Medulla oblongata (tissue), 1 donor: ENCODE data around the gene SERINC5.

Experiments used
- DNase-seq: peaks from one replicate; pipeline ENCODE4 v3.0.0-alpha.2; 2015; ENCODE audit errors: extremely low spot score

The SERINC5 gene

DNA sequence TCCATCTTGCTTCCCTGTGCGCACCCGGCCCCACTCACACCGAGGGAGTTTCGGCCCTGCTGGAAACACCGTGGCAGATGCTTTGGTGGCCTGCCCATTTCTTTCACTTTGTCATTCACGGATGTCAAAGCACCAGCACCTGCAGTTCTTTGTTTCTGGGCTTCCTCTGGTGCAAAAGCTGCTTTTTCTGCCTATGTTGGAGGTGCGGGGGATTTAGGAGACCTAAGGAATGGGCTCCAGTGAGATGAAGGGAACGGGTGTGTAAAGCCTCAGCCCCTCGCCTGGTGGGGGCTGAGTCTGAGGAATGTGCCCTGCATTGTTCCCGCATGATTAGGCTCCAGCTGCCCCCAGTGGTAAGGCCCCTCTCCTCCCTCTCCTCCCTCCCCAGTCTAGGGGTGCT is 158.4 kb downstream of the SERINC5 start:
- no peak for DNase-seq

DNA sequence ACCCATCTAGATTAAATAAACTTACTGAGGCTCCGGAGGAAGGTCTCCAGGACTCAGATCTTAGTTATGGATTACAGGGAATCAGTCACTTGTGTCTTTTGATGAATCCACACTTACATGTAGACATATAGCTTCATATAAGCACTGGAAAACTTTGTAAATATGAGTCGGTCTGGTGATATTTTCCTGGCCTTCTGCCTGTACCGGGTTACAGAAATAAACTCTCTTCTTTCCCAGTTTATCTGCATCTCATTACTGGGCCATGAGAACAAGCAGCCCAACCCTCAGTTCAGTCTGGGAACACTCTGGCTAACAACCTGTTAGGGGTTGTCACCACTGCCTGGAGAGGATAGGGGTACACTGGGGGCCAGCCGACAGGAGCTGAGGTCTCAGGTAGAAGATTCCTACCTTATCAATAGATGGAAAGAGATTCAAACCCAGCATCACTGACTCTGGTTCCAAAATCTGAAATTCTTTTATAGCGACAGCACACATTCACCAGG is 161.6 kb downstream of the SERINC5 start:
- DNase-seq: no peak

DNA sequence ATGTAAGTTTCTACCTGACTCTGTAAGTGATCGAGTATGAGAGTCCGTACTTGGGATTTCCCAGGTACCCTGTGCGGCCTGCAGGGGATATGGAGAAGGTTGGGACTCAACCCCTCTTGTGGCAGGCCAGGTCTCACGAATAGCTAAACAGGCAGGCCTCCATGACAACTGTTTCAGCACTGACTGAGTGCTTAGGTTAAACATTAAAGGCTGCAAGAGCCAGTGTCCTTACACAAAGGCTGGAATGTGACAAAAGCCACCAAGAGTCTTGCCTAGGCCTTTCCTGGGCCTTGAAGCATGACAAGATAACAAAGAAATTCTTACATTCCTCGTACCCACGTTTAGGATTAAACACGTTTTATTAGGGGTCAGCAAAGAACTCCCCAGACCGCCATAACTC is 162.1 kb downstream of the SERINC5 start:
- no peak for DNase-seq

DNA sequence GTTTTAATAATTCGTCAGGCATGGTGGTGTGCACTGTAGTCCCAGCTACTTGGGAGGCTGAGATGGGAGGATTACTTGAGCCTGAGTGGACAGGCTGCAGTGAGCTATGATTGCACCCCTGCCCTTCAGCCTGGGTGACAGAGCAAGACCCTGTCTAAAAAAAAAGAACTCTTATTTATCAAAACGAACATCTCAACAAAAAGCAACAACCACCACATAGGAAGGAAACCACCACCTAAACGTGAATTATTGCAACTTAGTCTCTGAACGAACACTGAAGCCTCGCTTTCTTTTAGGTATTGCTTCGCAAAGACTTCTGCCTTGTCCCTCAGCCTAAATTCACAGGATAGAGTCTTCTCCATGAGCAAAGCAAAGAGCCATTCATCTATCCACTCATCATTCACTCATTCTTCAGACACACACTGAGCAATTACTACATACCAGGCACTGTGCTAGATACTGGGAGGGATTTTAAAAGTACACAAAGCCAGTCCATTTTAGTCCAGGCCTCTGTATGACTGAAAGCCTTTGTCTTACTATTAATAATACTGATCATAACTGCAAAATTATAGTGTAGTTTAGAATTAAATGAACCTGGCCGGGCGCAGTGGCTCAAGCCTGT is 163.3 kb downstream of the SERINC5 start:
- DNase-seq: no peak

DNA sequence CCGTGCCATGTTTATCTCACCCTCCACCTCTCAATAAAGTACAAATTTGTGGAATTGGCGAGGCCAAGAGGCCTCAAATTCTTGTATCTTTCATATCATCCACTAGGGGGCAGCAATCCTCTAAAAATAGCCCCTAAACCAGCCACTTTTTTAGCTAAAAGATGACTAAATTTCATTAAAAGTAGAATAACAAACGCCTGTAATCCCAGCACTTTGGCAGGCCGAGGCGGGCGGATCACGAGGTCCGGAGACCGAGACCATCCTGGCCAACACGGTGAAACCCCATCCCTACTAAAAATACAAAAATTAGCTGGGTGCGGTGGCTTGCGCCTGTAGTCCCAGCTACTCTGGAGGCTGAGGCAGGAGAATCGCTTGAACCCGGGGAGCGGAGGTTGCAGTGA is 164.1 kb downstream of the SERINC5 start:
- DNase-seq: peak; percentile 81

DNA sequence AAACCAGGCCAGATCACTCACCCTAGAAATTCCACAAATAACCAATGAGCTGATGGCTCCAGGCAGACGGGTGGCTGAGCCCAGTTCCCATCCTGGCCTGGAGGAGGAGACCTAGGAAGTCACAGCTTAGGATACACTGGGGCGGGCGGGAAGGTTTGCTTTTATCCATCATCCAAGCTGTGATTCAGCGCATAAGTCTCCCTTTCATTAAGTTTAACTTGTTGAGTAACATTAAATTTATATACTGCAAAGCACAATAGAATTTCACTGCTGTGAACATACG is 165.0 kb downstream of the SERINC5 start:
- DNase-seq: no peak

DNA sequence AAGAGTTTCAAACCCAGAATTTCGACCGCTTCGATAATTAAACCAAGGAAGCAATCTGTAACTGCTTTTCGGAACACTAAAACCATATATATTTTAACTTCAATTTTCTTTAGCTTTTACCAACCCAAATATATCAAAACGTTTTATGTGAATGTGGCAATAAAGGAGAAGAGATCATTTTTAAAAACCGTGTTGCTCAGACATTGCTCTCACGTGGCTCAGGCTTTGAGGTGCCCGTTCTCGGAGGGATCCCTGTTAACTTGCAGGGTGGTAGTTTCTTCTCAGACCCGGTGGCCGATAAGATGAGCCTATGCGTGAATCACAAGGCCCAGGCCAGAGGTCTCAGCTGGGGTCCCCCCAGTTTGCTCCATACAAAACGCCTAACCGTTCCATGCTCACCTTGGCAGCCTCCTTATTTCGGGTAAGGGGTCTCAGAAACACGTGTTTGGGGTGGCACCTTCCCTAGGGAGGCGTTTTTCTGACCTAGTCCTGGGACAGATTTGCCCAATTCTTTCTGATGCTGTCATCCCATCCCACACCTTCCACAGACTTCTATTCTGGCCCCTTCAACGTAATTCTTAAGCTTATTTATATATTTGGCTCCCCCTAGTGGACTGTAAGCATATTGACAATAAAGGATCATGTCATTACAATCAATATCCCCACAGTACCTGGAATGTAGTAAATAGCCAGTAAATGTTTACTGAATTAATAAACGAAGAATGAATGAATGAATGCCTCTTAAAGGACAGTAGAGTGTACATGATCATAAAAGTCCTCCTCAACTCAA is 172.6 kb downstream of the SERINC5 start:
- peak; percentile 82 for DNase-seq

DNA sequence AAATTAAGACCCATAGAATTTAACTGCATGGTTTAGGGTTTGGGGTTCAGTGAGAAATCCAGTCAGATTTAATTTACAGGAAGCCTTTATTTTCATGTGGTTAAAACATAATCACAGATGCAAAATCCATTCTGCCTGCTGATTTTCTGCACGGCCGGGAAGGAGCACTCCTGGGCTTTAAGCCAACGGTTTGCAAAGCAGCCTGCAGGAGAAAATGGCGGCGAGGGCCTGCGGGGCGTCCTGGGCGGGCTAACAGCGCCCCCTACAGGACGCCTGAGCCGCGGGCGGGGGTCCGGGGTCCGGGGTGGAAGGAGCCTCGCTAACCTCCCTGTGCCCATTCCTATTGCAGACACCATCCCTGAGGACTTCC is 173.1 kb downstream of the SERINC5 start:
- peak; percentile 82 for DNase-seq

DNA sequence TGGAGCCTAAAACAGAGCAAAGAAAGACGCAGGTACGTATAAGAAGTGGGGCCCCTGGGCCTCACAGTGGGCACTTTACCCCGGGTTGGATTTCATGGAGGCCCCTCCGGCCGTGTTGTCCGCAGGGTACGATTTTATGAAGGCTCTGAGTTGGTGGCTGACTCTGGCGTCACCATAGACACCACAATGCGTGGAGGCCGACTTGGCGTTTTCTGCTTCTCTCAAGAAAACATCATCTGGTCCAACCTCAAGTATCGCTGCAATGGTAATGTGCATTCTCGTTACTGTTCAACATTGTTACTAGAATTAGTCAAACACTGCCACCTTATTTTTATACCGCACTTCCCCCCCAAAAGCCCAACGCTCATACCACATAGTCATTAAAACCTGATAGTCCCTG is 173.6 kb downstream of the SERINC5 start:
- no peak for DNase-seq

DNA sequence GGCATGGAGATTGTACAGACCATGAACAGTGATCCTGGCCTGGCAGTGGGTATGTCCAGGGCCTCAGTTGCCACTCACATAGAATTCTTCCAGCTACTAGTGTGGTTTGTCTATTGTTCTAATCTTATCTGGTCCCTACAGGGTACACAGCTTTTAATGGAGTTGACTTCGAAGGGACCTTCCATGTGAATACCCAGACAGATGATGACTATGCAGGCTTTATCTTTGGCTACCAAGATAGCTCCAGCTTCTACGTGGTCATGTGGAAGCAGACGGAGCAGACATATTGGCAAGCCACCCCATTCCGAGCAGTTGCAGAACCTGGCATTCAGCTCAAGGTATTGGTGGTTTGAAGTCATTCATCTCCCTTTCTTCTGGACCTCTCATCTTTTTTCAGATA is 176.9 kb downstream of the SERINC5 start:
- DNase-seq: no peak

DNA sequence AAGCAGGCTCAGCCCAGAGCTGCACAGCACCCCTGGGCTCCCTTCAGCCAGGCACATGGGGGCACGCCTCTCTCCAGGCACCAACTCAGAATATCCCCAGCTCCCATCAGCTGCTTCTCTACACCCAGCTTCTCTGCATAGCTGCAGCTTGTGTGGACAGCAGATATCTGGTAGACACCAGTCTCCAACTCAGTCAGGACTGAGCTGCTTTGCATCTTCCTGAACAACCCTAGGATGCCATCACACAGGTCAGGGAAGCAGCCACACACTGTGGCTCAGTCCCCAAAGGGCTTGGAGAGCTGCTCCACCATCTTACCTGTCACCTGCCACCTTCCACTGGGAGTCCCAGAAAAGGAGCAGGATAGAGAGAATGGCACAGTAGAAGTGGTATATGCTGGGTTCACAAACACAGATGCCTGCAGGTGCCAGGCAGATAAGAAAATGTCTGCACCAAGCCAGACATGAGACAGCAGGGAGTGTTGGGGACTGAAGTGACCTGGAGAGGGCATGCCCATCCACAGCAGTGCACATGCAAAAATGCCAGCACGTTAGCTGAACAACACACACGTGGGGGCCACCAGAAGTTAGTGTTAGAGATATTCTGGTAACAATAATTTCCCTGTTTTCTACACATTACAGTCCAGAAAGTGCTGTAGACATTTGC is 178.7 kb downstream of the SERINC5 start:
- DNase-seq: no peak

DNA sequence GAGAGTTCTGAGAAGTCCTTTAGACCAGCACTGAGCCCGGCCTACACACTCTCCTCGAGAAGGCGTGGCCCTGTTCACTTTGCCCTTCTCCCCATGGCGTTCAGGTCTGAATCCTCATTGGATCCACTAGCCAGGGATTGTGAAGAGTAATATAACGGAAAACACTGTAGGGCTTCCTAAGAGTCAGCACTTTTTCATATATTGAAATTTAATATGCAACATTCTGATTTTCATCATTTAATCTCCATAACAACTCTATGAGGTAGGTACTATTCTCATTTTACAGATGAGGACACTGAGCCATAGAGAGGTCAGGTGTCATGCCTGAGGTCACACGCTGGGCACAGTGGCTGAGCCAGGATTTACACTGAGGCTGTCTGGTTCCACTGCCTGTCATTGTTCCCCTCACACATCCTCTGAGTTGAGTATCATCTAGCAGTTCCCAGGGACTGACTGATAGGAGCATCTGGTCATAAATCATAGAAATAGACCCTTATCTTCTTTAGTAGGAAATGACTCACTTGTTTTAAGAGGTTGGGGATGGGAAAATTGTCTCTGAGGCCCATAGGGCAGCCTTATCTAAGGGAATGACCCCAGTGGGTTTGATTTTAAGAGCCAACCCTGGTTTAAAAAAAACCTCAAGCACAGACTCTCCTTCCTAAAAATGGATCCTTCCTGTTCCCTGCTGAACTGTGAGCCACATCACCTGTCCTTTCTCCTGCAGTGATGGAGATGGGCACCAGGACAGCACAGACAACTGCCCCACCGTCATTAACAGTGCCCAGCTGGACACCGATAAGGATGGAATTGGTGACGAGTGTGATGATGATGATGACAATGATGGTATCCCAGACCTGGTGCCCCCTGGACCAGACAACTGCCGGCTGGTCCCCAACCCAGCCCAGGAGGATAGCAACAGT is 179.5 kb downstream of the SERINC5 start:
- DNase-seq: no peak

DNA sequence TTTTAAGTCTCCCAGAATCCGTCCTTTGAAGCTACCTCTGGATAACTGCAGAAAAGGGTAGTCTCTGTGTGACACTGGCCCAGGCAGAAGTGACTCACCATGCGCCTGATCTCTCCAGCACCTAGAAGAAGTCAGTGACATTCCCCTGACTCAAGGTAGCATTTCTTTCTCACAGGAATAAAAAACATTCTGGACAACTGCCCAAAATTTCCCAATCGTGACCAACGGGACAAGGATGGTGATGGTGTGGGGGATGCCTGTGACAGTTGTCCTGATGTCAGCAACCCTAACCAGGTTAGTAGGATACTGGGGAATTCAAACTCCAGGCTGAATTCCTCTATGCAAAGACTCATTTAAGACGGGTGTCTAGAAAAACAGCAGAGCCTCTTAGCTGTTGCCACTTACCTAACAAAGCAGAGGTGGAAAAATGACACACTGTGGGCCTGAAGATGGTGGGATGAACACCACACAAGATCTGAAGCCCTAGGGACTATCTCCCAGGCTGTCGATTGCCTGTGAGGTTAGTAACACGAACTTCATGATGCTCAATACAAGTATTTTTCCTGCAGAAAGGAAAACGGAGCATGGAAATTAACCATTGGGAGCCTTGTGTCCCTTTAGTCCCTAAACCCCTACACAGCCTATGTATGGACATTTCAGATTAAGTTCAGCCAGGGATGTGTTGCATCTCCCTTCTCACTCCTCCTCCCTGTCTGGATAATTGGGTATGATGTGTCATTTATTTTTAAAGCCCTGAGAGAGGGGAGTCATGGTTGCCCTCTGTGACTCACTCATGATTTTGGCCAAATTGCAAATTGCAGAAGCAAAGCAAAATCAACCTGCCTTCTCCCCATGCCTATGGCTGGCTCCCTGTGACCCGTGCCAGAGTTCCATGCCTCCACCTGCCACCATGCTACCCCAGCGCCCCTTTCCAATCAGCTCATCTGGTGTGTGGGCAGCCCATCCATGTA is 183.5 kb downstream of the SERINC5 start:
- DNase-seq: no peak

DNA sequence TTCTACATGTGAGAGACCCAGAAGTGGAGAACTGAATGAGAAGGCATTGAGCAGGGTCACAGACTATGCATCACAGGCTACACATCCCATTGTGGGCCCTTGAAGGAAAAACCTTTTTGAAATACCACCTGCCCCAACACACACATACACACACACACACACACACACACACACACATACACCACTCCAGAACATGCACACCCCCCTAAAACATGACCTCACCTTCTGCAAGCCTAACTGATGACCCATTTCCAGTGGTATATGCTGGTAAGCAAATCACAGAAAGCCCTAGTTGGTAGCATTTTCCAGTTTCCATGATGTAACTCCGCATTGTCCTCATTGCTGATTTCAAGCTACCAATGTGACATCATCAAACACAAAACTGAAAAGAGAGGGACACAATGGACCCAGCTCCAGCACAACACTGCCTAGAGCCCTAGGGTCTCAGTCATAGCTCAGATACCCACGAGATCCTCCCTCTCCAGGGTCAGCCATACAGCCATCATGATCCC is 184.3 kb downstream of the SERINC5 start:
- DNase-seq: no peak

DNA sequence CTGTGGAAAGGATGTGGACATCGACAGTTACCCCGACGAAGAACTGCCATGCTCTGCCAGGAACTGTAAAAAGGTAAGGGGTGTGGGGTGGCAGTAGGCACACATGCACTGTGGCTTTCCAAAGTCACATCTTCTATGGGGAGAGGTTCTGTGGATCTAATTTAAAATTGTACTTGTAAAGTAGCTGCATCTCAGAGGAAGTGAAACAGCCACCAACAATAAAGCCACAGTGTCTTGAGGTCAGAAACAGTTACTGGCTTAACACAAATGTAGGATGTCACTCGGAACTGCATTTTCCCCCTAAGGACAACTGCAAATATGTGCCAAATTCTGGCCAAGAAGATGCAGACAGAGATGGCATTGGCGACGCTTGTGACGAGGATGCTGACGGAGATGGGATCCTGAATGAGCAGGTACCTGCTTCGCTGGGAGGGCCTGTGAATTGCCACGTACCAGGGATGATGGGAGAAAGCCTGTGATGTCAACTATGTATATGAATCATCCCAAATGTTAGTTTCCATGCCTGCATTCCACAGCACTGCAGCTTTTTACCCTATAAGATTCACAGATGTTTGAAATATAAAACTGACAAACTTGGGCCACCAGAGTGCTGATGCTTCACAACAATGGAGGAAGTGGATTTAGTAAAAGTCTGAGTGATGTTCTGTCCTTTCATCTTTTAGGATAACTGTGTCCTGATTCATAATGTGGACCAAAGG is 185.4 kb downstream of the SERINC5 start:
- DNase-seq: no peak

DNA sequence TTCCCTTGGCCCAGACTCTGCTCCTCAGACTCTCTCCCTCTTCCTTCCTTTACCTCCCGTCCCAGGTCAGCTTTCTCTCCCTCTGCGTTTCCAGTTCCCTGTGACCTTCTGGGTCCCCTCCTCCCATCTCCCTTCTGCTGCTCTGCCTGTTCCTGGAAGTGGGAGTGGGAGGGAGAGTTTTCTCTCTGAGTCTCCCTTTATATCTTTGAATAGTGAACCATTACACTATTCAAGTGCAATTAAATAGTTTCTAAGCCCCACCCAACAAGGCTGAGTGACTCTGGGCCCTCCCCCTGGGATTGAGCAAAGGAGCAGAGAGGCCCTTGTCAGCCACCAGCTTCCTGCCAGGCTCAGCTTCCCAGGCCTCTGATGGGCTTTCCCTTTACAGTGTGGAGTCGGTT is 185.9 kb downstream of the SERINC5 start:
- DNase-seq: peak; percentile 35

DNA sequence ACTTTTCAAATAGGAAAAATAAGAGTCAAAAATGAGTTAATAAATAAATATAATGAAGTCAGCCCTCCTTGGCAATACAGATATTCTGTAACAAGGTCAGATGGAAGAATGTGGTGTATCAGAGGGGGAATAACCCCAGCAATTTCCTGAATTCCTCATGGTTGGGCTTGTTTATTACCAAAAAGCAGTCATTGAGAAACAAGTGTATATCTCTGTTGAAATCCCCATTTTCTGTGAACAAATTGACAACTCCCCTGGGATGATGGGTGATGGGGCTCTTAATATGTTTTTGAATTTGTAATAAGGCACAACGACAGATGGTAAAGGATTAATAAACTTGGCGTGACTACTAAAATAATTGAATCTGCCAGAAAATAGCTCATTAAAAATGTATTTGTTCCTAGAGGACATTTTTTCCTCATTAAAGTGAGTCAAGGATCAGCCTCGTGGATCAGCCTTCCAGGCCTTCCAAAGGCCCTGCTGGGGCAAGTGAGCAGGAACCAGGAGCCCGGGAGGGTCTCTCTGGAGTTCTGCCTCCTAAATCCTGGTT is 186.5 kb downstream of the SERINC5 start:
- no peak for DNase-seq

DNA sequence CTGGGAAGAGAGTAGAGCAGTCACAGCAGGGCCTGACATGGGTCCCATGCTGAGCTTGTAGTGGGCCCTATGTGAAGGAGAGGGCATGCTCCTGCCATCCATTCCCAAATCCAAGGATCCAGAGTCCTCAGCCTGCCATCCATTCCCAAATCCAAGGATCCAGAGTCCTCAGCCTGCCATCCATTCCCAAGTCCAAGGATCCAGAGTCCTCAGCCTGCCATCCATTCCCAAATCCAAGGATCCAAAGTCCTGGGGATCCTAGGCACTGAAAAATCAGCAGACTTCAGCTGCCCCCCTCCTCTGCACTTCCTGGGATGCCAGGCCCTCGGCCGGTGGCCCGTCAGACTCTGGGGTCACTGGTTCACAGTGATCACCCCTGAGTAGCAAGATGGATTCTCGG is 187.1 kb downstream of the SERINC5 start:
- DNase-seq: no peak

DNA sequence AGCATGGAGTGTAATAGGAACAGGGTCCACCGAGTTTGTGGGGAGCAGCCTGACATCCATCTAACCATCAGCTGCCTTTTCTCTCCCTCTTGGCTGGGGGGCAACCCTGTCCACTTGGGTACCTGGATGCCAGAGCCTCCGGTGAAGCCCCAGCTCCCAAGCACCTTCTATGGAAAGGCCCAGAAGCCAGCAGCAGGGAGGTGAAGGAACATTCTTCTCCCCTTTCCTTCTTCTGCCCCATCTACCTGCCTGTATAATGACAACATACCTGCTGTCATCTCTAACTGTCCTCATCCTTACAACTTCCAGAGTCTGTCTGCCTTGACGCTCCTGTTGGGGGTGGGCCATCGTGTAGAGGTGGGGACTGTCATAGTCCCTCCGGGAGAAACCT is 187.6 kb downstream of the SERINC5 start:
- DNase-seq: no peak
